Esophagus squamous epithelium (tissue), 5 donors: ENCODE results near the gene PHC3. TPM values are rescaled to one million over a fixed set of nuclear protein-coding genes. Genes with fewer than 3 reads are reported as not detected.
A peak's percentile ranks its signal among the peaks of the same experiment; 100 is the strongest.
"Not testable (repeated sequence)": the region's sequence is repeated elsewhere in the genome, so short reads cannot be mapped to it uniquely, and the experiment has no call there.

ENCODE experiments used
- DNase-seq: peaks from one replicate; lab custom pipeline; 2025; lab: John Stamatoyannopoulos, UW
- H3K27ac ChIP-seq, 4 donors: fragments of 200-600 bp; sonication (generic); one replicate each; pipeline ENCODE4 v1.5.1; 2016 to 2019; ENCODE audit warnings: mild to moderate bottlenecking in 1 of 4
- H3K27me3 ChIP-seq, 4 donors: fragments of 200-600 bp; sonication (generic); 1 replicate in 3 of 4; 2 replicates in 1 of 4; pipeline versions ENCODE4 v1.5.1 to v1.6.0; 2017 to 2021; ENCODE audit warnings: antibody characterized with exemption in 1 of 4
- H3K36me3 ChIP-seq, 3 donors: fragments of 200-600 bp; sonication (generic); one replicate each; pipeline ENCODE4 v1.5.1; 2016 to 2019
- H3K4me1 ChIP-seq, 3 donors: fragments of 200-600 bp; sonication (generic); one replicate each; pipeline ENCODE4 v1.5.1; 2017 to 2019
- H3K4me3 ChIP-seq, 4 donors: fragments of 200-600 bp; sonication (generic); 1 replicate in 3 of 4; 2 replicates in 1 of 4; pipeline ENCODE4 v1.5.1; 2016 to 2019; ENCODE audit warnings: mild to moderate bottlenecking in 2 of 4, moderate library complexity in 1 of 4
- H3K9me3 ChIP-seq, 3 donors: fragments of 200-600 bp; sonication (generic); one replicate each; pipeline ENCODE4 v1.5.1; 2016 to 2019
- POLR2A ChIP-seq, 4 donors: fragments of 450-650 bp; IDR thresholded peaks; one replicate each; pipeline ENCODE4 v1.6.1; 2017; ENCODE audit warnings: antibody characterized with exemption in 4 of 4, mild to moderate bottlenecking in 4 of 4, moderate library complexity in 3 of 4
- WGBS, 2 donors: methylation state at CpG; one replicate each; pipeline ENCODE4 v1.1.5; 2018; 5-methylcytosine and 5-hydroxymethylcytosine counted together
- intact Hi-C: fragments of 100-400 bp; cut with DNase I; formaldehyde crosslinking; loops from one replicate; pipeline ENCODE4 v1.15.0; 2022
- total RNA-seq, 4 donors: library from RNA; depleted of rRNA; stranded (reverse); fragments of >200 nt; gene quantifications; one replicate each; pipeline ENCODE4 v1.1.0, GENCODE V29; 2016
- TF ChIP-seq, protein P1 (sequence below), 6 experiments: fragments of 450-650 bp in 4 of 6; fragments of 200-600 bp in 2 of 6; sonication (generic) in 2 of 6; IDR thresholded peaks; one replicate each; pipeline ENCODE4 v1.5.1; 2016 to 2019; ENCODE audit warnings: antibody characterized with exemption in 6 of 6, mild to moderate bottlenecking in 4 of 6, moderate library complexity in 4 of 6
- donor health status: DM: yes; HTN: yes; CAD: no.

PHC3 gene
- total RNA-seq, 4 donors from 2014 or later: 22.1 to 47.7 (median 25.4) TPM

DNA sequence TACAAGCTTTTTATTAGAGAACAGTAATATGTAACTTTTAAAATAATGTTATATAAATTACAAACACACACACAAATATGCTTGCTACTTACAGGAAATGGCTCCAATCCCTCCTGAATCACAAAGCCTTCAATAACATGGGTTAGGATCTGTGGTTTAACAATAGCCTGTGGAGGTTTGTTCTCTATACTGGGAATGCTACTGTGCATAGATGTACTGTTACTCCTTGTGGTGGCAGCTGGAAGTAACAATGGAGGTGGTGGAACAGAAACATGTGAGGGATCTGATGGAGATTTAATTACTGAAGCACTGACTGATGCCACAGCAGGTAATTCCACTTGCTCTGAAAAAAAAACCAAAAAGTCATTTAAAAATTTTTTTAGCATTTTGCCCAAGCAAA, 64.4 kb downstream of the PHC3 start:
- Histone ChIP-seq H3K4me3 (no peak overlapping the region), H3K4me1 (no peaks in the 10 kb centered on the region), H3K9me3 (no peaks in the 10 kb centered on the region), H3K36me3 (peaks cover 0 to 97% (median 44%) of the 10 kb centered on the region in 3 donors), H3K27ac (no peak overlapping the region), H3K27me3 (no peaks in the 10 kb centered on the region)
- TF ChIP-seq, protein P1, sequence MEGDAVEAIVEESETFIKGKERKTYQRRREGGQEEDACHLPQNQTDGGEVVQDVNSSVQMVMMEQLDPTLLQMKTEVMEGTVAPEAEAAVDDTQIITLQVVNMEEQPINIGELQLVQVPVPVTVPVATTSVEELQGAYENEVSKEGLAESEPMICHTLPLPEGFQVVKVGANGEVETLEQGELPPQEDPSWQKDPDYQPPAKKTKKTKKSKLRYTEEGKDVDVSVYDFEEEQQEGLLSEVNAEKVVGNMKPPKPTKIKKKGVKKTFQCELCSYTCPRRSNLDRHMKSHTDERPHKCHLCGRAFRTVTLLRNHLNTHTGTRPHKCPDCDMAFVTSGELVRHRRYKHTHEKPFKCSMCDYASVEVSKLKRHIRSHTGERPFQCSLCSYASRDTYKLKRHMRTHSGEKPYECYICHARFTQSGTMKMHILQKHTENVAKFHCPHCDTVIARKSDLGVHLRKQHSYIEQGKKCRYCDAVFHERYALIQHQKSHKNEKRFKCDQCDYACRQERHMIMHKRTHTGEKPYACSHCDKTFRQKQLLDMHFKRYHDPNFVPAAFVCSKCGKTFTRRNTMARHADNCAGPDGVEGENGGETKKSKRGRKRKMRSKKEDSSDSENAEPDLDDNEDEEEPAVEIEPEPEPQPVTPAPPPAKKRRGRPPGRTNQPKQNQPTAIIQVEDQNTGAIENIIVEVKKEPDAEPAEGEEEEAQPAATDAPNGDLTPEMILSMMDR (IDR thresholded peaks at IDR 0.05): peak in 2 of 6 experiments; percentile 8 to 27
- TF ChIP-seq POLR2A (IDR thresholded peaks at IDR 0.05): no peak
- no peak for DNase-seq
- intact Hi-C loops: no loop called here

GRCh38 chr3:170114165-170114564, 67.4 kb downstream of the PHC3 start:
- H3K27me3 ChIP-seq, H3K4me1 ChIP-seq, DNase-seq, H3K9me3 ChIP-seq, intact Hi-C loops, H3K4me3 ChIP-seq, H3K27ac ChIP-seq: not testable (repeated sequence)
- peaks cover 4 to 84% (median 25%) of the 10 kb centered on the region in 3 donors for H3K36me3 ChIP-seq
- 95 to 99% methylated on average over 8 of the region's 8 CpGs for WGBS, 2 donors

GRCh38 chr3:170111147-170111771, 70.3 kb downstream of the PHC3 start:
- WGBS, 2 donors: 80 to 85% methylated on average over 9 of the region's 9 CpGs
- Histone ChIP-seq H3K9me3 (no peaks in the 10 kb centered on the region), H3K27ac (no peak overlapping the region), H3K4me1 (no peaks in the 10 kb centered on the region), H3K4me3 (no peak overlapping the region), H3K27me3 (no peaks in the 10 kb centered on the region), H3K36me3 (peaks cover 7 to 79% (median 18%) of the 10 kb centered on the region in 3 donors)
- TF ChIP-seq, protein P1 (IDR thresholded peaks at IDR 0.05): no peak
- TF ChIP-seq POLR2A (IDR thresholded peaks at IDR 0.05): no peak
- no peak for DNase-seq
- intact Hi-C loops: no loop called here

DNA sequence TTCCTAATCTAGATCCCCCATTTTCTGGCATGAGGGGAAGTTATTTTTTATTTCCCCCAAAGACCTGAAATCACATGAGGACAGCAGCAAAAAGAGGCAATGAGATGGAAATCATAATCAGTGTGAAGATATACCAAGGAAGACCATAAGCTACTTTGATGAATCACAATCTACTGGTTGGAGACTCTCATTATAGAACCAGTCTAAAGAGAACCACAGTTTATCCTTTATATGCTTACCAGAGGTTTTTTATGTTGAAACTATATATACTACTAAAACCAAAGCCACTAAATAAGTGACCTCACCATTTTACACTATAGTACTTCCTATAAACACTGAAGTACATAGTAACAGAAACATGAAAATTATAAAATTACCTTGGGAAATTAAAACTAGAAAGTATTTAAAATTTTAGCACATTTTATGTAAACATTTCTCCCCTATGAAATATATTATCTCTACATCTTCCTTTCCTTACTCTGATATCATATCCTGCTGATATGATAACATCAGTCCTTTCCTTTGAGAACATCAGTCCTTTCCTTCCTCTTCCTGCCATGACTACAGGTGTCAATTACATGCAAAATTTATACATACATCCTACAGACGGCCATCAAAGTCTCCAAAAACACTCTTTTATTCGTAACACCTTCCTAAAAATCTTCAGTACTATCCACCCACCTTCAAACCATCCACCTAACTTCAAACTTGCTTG, 71.8 kb downstream of the PHC3 start:
- Histone ChIP-seq H3K9me3 (no peaks in the 10 kb centered on the region), H3K4me3 (no peak overlapping the region), H3K36me3 (peaks cover 5 to 81% (median 7%) of the 10 kb centered on the region in 3 donors), H3K27me3 (no peaks in the 10 kb centered on the region), H3K4me1 (no peaks in the 10 kb centered on the region), H3K27ac (no peak overlapping the region)
- TF ChIP-seq POLR2A (IDR thresholded peaks at IDR 0.05): no peak
- TF ChIP-seq, protein P1 (IDR thresholded peaks at IDR 0.05): no peak
- 86 to 94% methylated on average over 2 of the region's 2 CpGs for WGBS, 2 donors
- intact Hi-C loops: no loop called here
- no peak for DNase-seq

- WGBS, 2 donors: 80 to 86% methylated on average over 3 of the region's 3 CpGs
- TF ChIP-seq, protein P1 (IDR thresholded peaks at IDR 0.05): no peak
- no peak for TF ChIP-seq POLR2A (IDR thresholded peaks at IDR 0.05)
- H3K27me3 ChIP-seq: no peaks in the 10 kb centered on the region
- no peaks in the 10 kb centered on the region for H3K4me1 ChIP-seq
- H3K4me3 ChIP-seq: no peak overlapping the region
- H3K27ac ChIP-seq: no peak overlapping the region
- H3K9me3 ChIP-seq: no peaks in the 10 kb centered on the region
- DNase-seq: no peak
- intact Hi-C loops: no loop called here
- peaks cover 5 to 81% (median 7%) of the 10 kb centered on the region in 3 donors for H3K36me3 ChIP-seq
Observed at GRCh38 chr3:170108955-170109354, 72.6 kb downstream of the PHC3 start.
